Activated T-helper 9 cell treated with anti-CD3 and anti-CD28 coated beads, Interleukin-2, amount 50 U/mL, for 16 hours (primary cell): ENCODE measurements around the gene STRA6.

Experiments
- DNase-seq: peaks from one replicate; pipeline ENCODE4 v3.0.0-alpha.2; 2020; ENCODE audit warnings: low read depth

STRA6 gene

GRCh38 chr15:74131628-74132413, 70.8 kb downstream of the STRA6 start:
- no peak for DNase-seq

GRCh38 chr15:74130849-74131627, 71.5 kb downstream of the STRA6 start:
- no peak for DNase-seq

GRCh38 chr15:74130155-74130848, 72.3 kb downstream of the STRA6 start, which contains the start of gene ISLR2:
TSS of gene ISLR2 (plus strand) at chr15:74130586. CDS start at chr15:74132755, 2,169 bp downstream.
- no peak for DNase-seq

- no peak for DNase-seq
Observed at GRCh38 chr15:74129586-74130154, 72.9 kb downstream of the STRA6 start.
